ENCODE measurements around the gene TECPR2. TPM values are rescaled to one million over a fixed set of nuclear protein-coding genes. Genes with fewer than 3 reads are reported as not detected.

Gene TECPR2
- polyA plus RNA-seq, 1 donor (not counting 4 experiments of a cell fraction or from before 2014, with no cell fraction given) = 8.3 TPM

- FAIRE-seq (no peak), DNase-seq (ENCODE audit: low read depth, low spot score) (no peak)
- H3K9ac ChIP-seq (ENCODE audit: control insufficient read depth, extremely low read depth, insufficient read depth, low read length) = no peak overlapping the region
- H3K9me3 ChIP-seq (ENCODE audit: control insufficient read depth, low read depth, low read length) = no peaks in the 10 kb centered on the region
- H3K4me1 ChIP-seq (ENCODE audit: control insufficient read depth, extremely low read depth, insufficient read depth, low read length) = no peaks in the 10 kb centered on the region
- peaks cover 6% of the 10 kb centered on the region in 2 experiments for H3K36me3 ChIP-seq (ENCODE audit: control insufficient read depth in 2 of 2, extremely low read depth in 1 of 2, insufficient read depth in 2 of 2, low read length in 2 of 2)
- H3K79me2 ChIP-seq (ENCODE audit: control insufficient read depth, insufficient read depth, low read length) = no peaks in the 10 kb centered on the region
- no peak overlapping the region for H3K4me3 ChIP-seq (ENCODE audit: control insufficient read depth in 2 of 3, extremely low read depth in 1 of 3, insufficient read depth in 2 of 3, low read depth in 1 of 3, low read length in 3 of 3)
- H3K9me1 ChIP-seq (ENCODE audit: control insufficient read depth, extremely low read depth, insufficient read depth, low read length) = peaks cover 2% of the 10 kb centered on the region
- no peaks in the 10 kb centered on the region for H4K20me1 ChIP-seq (ENCODE audit: control insufficient read depth, extremely low read depth, insufficient read depth, low read length)
- no peak overlapping the region for H2AFZ ChIP-seq (ENCODE audit: control insufficient read depth, low read length)
- H3K27ac ChIP-seq (ENCODE audit: control insufficient read depth, insufficient read depth, low read length) = no peak overlapping the region
- H3K27me3 ChIP-seq (ENCODE audit: control insufficient read depth, extremely low read depth, insufficient read depth, low read length) = no peaks in the 10 kb centered on the region
- dilution Hi-C loops (cut with MboI; ENCODE audit: extremely low pct_ligation_motif_present, low sequenced_read_pairs) = no loop called here
- TF ChIP-seq EZH2 (IDR thresholded peaks at IDR 0.05; ENCODE audit: low read length) = no peak
- TF ChIP-seq, protein P1, sequence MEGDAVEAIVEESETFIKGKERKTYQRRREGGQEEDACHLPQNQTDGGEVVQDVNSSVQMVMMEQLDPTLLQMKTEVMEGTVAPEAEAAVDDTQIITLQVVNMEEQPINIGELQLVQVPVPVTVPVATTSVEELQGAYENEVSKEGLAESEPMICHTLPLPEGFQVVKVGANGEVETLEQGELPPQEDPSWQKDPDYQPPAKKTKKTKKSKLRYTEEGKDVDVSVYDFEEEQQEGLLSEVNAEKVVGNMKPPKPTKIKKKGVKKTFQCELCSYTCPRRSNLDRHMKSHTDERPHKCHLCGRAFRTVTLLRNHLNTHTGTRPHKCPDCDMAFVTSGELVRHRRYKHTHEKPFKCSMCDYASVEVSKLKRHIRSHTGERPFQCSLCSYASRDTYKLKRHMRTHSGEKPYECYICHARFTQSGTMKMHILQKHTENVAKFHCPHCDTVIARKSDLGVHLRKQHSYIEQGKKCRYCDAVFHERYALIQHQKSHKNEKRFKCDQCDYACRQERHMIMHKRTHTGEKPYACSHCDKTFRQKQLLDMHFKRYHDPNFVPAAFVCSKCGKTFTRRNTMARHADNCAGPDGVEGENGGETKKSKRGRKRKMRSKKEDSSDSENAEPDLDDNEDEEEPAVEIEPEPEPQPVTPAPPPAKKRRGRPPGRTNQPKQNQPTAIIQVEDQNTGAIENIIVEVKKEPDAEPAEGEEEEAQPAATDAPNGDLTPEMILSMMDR (optimal IDR thresholded peaks at IDR 0.05 in 1 of 3, IDR thresholded peaks at IDR 0.05 in 1 of 3, conservative IDR thresholded peaks at IDR 0.05 in 1 of 3; ENCODE audit: extremely low read depth in 1 of 3, insufficient read depth in 2 of 3, low read length in 3 of 3) = no peak
- H3K4me2 ChIP-seq (ENCODE audit: control insufficient read depth, extremely low read depth, insufficient read depth, low read depth, low read length) = no peak overlapping the region
Measured at GRCh38 chr14:102464846-102465341, 102.2 kb downstream of the TECPR2 start.

GRCh38 chr14:102469261-102469660 is 106.5 kb downstream of the TECPR2 start:
- Histone ChIP-seq H2AFZ (ENCODE audit: control insufficient read depth, low read length) (no peak overlapping the region), H3K4me1 (ENCODE audit: control insufficient read depth, extremely low read depth, insufficient read depth, low read length) (no peaks in the 10 kb centered on the region), H3K79me2 (ENCODE audit: control insufficient read depth, insufficient read depth, low read length) (no peaks in the 10 kb centered on the region), H3K9me3 (ENCODE audit: control insufficient read depth, low read depth, low read length) (no peaks in the 10 kb centered on the region), H4K20me1 (ENCODE audit: control insufficient read depth, extremely low read depth, insufficient read depth, low read length) (no peaks in the 10 kb centered on the region), H3K27ac (ENCODE audit: control insufficient read depth, insufficient read depth, low read length) (no peak overlapping the region), H3K9ac (ENCODE audit: control insufficient read depth, extremely low read depth, insufficient read depth, low read length) (no peak overlapping the region), H3K9me1 (ENCODE audit: control insufficient read depth, extremely low read depth, insufficient read depth, low read length) (peaks cover 2% of the 10 kb centered on the region), H3K27me3 (ENCODE audit: control insufficient read depth, extremely low read depth, insufficient read depth, low read length) (no peaks in the 10 kb centered on the region), H3K36me3 (ENCODE audit: control insufficient read depth in 2 of 2, extremely low read depth in 1 of 2, insufficient read depth in 2 of 2, low read length in 2 of 2) (peaks cover 5 to 10% of the 10 kb centered on the region in 2 experiments), H3K4me2 (ENCODE audit: control insufficient read depth, extremely low read depth, insufficient read depth, low read depth, low read length) (no peak overlapping the region), H3K4me3 (ENCODE audit: control insufficient read depth in 2 of 3, extremely low read depth in 1 of 3, insufficient read depth in 2 of 3, low read depth in 1 of 3, low read length in 3 of 3) (no peak overlapping the region)
- FAIRE-seq (no peak), DNase-seq (ENCODE audit: low read depth, low spot score) (no peak)
- dilution Hi-C loops (cut with MboI; ENCODE audit: extremely low pct_ligation_motif_present, low sequenced_read_pairs) = no loop called here
- no peak for TF ChIP-seq EZH2 (IDR thresholded peaks at IDR 0.05; ENCODE audit: low read length)
- TF ChIP-seq, protein P1 (optimal IDR thresholded peaks at IDR 0.05 in 1 of 3, IDR thresholded peaks at IDR 0.05 in 1 of 3, conservative IDR thresholded peaks at IDR 0.05 in 1 of 3; ENCODE audit: extremely low read depth in 1 of 3, insufficient read depth in 2 of 3, low read length in 3 of 3) = no peak
